ENCODE results near the gene MTMR2.

MTMR2 gene

GRCh38 chr11:95805869-95806268, 118.0 kb downstream of the MTMR2 start:
- DNase-seq: no peak

- DNase-seq: no peak
Measured at GRCh38 chr11:95803973-95804372, 119.9 kb downstream of the MTMR2 start.

GRCh38 chr11:95802806-95803205, 121.1 kb downstream of the MTMR2 start:
- no peak for DNase-seq

- no peak for DNase-seq
Measured at GRCh38 chr11:95800438-95800837, 123.5 kb downstream of the MTMR2 start.

GRCh38 chr11:95799546-95799945, 124.4 kb downstream of the MTMR2 start:
- no peak for DNase-seq

GRCh38 chr11:95796501-95796900, 127.4 kb downstream of the MTMR2 start:
- no peak for DNase-seq

GRCh38 chr11:95795627-95796295, 128.1 kb downstream of the MTMR2 start:
- DNase-seq: no peak

- DNase-seq: no peak
Measured at GRCh38 chr11:95794086-95794485, 129.8 kb downstream of the MTMR2 start.

GRCh38 chr11:95793116-95793515, 130.8 kb downstream of the MTMR2 start:
- DNase-seq: no peak

GRCh38 chr11:95792700-95793099, 131.2 kb downstream of the MTMR2 start:
- DNase-seq: no peak

GRCh38 chr11:95792200-95792599, 131.7 kb downstream of the MTMR2 start:
- DNase-seq: no peak

GRCh38 chr11:95791709-95792033, 132.2 kb downstream of the MTMR2 start:
- no peak for DNase-seq

GRCh38 chr11:95790933-95791708, 132.8 kb downstream of the MTMR2 start:
- peak; percentile 58 for DNase-seq

GRCh38 chr11:95790123-95790932, 133.6 kb downstream of the MTMR2 start, which contains the start of gene CEP57:
TSS of gene CEP57 (plus strand) at chr11:95790498. CDS start at chr11:95790699, 201 bp downstream.
- peak; percentile 95 for DNase-seq

GRCh38 chr11:95789506-95790122, 134.3 kb downstream of the MTMR2 start, which contains the start of gene FAM76B:
TSS of gene FAM76B (minus strand) at chr11:95789782. CDS start at chr11:95789478, 304 bp downstream.
- peak; percentile 99 for DNase-seq

GRCh38 chr11:95788921-95789505, 134.9 kb downstream of the MTMR2 start:
- DNase-seq: peak; percentile 40

Measured in CD4-positive, alpha-beta T cell treated with Interleukin-12 subunit alpha and Interleukin-12 subunit beta, for 1 hour (primary cell).